ENCODE measurements around the gene PCYT2. TPM values are rescaled to one million over a fixed set of nuclear protein-coding genes. Genes with fewer than 3 reads are reported as not detected.

Gene PCYT2
- total and polyA plus RNA-seq, 10 of the 15 experiments (the other 5 are each of a cell fraction or from before 2014, with no cell fraction given): 0.63 to 72.0 (median 45.0) TPM

DNA sequence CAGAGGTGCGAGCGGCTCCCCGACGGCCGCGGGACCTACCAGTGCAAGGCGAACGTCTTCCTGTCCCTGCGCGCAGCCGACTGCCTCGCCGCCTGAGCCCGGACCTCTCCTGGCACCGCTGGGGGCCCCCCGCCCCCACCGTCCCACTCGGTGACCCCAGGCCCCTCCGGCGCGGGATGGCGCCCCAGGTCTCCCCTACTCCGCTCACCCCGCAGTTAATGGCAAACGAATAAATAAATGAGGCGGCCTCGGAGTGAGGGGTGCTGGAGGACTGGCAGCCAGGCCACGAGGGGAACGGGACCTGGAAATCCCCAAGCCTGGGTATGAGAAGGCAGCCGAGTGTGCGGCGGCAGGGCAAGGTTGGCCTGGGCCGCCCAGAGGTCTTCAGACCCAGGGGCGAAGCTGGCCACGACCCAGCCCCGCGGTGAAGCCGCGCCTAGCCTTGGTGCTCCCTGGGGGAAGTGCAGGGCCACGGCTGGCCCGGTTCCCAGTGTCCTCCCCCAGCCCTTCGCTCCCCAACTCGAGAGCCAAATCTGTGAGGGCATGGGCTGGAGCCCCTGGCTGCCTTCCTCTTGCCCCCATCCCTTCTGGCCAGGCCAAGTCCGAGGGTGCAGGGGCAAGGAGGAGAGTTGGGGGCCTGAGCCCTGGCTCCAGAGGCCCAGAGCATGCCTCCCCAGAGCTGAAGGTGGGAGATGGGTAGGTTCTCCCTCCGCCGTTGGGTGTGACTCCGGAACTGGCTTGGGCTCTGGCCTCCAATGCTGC is 8.4 kb downstream of the PCYT2 start:
- no peak overlapping the region for H2AFZ ChIP-seq (ENCODE audit: control insufficient read depth, low read depth, low read length)
- POLR2A ChIA-PET: no interaction called here
- no peak overlapping the region for H3K9ac ChIP-seq (ENCODE audit: control insufficient read depth, insufficient read depth, low read length)
- no peak for FAIRE-seq
- H3K79me2 ChIP-seq (ENCODE audit: control insufficient read depth, insufficient read depth, low read length): no peaks in the 10 kb centered on the region
- intact Hi-C loops (cut with micrococcal nuclease; ENCODE audit: unreplicated experiment): no loop called here
- no TSS peak for BruUV-seq (replicated peaks)
- no peak overlapping the region for H3K27ac ChIP-seq (ENCODE audit: control insufficient read depth, insufficient read depth)
- SMC1A ChIA-PET (ENCODE audit: uncharacterized antibody, unreplicated experiment): no interaction called here
- H3K36me3 ChIP-seq (ENCODE audit: control insufficient read depth in 2 of 2, insufficient read depth in 2 of 2, low read length in 1 of 2): peaks cover 4 to 9% of the 10 kb centered on the region in 2 experiments; a peak in 3 of 4 replicates
- RAD21 ChIA-PET (ENCODE audit: unreplicated experiment): no interaction called here
- in situ Hi-C loops (cut with MboI): no loop called here
- H3K9me3 ChIP-seq (replicated peaks; ENCODE audit: control insufficient read depth, insufficient read depth, low read length): no peaks in the 10 kb centered on the region
- TF ChIP-seq, protein P1, sequence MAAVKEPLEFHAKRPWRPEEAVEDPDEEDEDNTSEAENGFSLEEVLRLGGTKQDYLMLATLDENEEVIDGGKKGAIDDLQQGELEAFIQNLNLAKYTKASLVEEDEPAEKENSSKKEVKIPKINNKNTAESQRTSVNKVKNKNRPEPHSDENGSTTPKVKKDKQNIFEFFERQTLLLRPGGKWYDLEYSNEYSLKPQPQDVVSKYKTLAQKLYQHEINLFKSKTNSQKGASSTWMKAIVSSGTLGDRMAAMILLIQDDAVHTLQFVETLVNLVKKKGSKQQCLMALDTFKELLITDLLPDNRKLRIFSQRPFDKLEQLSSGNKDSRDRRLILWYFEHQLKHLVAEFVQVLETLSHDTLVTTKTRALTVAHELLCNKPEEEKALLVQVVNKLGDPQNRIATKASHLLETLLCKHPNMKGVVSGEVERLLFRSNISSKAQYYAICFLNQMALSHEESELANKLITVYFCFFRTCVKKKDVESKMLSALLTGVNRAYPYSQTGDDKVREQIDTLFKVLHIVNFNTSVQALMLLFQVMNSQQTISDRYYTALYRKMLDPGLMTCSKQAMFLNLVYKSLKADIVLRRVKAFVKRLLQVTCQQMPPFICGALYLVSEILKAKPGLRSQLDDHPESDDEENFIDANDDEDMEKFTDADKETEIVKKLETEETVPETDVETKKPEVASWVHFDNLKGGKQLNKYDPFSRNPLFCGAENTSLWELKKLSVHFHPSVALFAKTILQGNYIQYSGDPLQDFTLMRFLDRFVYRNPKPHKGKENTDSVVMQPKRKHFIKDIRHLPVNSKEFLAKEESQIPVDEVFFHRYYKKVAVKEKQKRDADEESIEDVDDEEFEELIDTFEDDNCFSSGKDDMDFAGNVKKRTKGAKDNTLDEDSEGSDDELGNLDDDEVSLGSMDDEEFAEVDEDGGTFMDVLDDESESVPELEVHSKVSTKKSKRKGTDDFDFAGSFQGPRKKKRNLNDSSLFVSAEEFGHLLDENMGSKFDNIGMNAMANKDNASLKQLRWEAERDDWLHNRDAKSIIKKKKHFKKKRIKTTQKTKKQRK (IDR thresholded peaks at IDR 0.05; ENCODE audit: low read depth, low read length): no peak
- TF ChIP-seq, protein P2, sequence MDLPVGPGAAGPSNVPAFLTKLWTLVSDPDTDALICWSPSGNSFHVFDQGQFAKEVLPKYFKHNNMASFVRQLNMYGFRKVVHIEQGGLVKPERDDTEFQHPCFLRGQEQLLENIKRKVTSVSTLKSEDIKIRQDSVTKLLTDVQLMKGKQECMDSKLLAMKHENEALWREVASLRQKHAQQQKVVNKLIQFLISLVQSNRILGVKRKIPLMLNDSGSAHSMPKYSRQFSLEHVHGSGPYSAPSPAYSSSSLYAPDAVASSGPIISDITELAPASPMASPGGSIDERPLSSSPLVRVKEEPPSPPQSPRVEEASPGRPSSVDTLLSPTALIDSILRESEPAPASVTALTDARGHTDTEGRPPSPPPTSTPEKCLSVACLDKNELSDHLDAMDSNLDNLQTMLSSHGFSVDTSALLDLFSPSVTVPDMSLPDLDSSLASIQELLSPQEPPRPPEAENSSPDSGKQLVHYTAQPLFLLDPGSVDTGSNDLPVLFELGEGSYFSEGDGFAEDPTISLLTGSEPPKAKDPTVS (IDR thresholded peaks at IDR 0.05; ENCODE audit: low read depth, low read length): no peak
- TF ChIP-seq POLR2A (IDR thresholded peaks at IDR 0.05; ENCODE audit: low read depth, low read length): peak; percentile 22; the same call in 1 of the 2 replicates
- no peaks in the 10 kb centered on the region; a peak in 1 of 4 replicates for H3K27me3 ChIP-seq (replicated peaks in 1 of 2; ENCODE audit: control insufficient read depth in 2 of 2, insufficient read depth in 2 of 2, low read length in 1 of 2)
- CTCF ChIA-PET: no interaction called here
- H3K4me1 ChIP-seq (ENCODE audit: control insufficient read depth, insufficient read depth, low read length): no peaks in the 10 kb centered on the region
- no peaks in the 10 kb centered on the region for H4K20me1 ChIP-seq (ENCODE audit: control insufficient read depth, insufficient read depth)
- 49% methylated on average over 43 of the region's 47 CpGs for WGBS (ENCODE audit: insufficient coverage, insufficient replicate concordance, low lambda C conversion rate, missing lambda C conversion rate)
- DNase-seq (ENCODE audit: low read depth, low spot score): no peak
- ATAC-seq: peak; percentile 32
- no peak overlapping the region for H3K4me3 ChIP-seq
- H3K4me2 ChIP-seq (ENCODE audit: control insufficient read depth, insufficient read depth): peak overlapping the region; percentile 25; the same call in 1 of the 2 replicates

Data from GM12878 (cell line).